Hematopoietic multipotent progenitor cell treated with erythropoietin and hydrocortisone succinate and interleukin-3 and kit ligand, for 4 days (in vitro differentiated cells): ENCODE data around the gene PTCHD4.

ENCODE experiments used
- DNase-seq: peaks from one replicate; pipeline ENCODE4 v3.0.0-alpha.2; 2015

PTCHD4 gene

DNA sequence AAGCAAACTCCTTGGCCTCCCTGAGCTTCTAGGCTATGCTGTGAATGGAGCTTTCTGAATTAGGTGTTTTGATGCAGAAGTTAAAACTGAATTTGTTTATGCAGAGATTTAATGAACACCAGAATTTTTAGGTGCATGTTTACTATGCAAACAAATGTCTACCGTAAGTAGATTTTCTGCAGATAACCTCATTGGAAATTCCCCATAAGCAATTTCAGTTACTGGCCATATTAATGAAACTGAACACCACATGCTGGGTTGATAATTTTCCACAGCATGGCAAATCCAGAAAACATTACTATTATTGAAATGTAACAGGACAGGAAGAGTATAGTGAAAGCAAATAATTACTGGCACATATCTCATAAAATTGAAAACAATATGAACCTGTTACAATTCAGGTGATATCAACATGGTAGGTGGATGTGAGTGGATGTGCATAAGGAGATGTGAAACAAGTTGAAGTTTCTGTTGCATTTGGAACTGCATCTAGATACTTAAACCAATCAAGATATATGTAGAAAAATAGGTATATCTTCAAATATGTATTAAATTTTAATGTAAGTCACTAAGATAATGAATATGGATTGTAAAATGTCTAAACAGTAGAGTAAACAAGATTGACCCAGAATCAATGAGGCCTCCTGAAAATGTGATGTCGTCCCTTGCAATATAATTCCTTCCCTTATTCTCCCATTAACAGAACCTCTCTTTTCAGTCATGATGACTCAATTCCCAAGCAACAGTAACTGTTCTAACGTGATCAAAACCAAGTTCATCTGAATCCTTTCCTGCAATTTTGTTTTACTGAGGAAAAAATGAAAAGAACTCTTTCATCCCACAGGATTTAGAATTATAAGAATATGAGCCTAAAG is 11.0 kb downstream of the PTCHD4 start:
- no peak for DNase-seq

DNA sequence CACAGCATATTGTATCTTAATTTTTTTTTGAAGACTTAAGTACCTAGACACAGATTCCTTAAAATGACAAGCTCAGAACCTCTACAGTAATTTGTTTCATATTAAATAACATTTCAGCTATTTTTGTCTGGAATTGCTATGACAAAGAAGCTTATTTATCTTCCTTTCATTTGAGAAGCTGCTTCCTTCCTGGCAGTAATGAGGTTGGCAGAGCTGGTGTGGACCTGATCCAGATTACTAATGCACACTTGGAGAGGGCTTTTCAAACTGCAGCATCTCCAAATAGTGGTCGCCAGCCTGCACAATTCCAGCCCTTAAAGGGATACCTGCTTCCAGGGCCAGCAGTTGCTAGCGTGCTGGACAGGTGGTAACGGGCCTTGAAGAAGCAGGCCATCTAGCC is 12.1 kb downstream of the PTCHD4 start:
- DNase-seq: no peak

DNA sequence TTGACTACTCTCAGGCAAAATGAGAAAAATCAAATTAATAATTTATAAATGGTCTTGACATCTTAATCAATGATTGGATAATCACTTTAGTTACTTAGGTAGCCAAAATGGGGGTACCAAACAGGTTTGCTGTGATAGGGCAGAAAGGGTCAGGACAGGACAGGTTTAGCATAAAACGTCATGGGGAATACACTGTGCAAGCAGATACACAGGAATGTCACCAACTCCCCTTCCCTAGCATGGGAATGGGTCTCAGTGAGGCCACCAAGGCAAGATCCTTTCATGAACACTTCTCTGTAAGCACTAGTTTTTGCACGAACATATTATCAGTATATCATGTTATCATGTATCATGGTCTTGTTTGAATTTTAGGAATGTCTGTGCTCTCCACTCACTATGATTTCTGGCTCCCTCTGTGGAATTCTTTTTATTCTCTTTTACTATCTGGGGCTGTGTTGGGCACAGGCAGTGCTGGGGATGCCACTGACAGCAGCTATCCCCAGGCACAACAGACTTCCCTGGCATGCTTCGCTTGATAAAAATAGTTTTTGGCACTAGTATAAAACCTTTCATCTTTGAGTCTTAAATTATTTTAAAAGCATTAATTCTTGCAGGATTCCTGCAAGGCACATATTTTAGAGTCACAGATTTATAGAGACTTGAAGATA is 18.3 kb downstream of the PTCHD4 start:
- no peak for DNase-seq

DNA sequence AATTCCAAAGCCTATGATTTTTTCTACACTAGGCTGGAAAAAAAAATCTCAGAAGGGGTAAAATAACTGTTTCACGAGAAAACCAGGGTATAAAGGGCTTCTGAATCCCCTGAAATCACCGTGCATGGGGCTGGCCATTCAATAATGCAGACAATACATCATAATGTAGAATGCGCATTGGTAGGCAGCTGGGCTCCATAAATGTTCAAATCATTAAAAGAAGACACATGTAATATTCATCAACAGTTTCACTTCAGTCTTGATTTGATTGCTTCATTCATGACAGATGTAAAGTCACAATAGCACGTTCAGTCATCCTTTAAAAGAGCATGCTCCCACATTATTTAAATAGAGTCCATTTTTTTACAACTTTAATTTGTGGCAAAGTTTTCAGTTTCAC is 20.5 kb downstream of the PTCHD4 start:
- DNase-seq: no peak

DNA sequence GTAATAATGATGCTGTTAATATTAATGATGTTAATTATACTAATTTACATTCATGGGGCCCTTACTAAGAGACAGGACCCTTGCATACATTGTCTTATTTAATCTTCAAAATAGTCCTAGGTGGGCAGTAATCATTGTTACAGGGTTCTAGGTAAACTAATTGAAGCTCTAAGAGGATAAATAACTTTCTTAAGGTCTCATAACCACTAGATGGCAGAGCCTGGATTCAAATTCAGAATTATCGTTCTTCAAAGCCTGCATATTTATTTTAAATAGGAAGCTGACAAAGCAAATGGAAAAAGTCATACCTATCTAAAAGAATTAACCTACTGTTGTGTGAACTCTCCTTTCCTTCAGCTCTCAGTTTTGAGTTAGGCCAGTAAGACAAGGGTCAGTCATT is 23.5 kb downstream of the PTCHD4 start:
- peak; percentile 37 for DNase-seq

DNA sequence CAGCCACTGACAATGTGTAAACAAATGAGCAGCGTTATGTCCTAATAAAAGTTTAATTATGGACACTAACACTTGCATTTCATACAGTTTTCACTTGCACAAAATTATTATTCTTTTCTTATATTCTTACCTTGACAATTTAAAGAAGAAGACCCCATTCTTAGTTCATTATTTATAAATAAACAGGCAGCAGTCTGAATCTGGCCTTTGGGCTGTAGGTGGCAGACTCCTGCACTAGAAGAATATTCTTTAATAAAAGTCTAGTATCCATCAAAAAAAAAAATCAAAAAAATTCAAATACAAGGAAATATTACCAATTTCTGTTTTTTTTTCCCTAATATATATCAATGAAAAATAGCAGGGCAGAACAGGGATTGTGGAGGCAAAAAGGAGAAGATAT is 24.8 kb downstream of the PTCHD4 start:
- no peak for DNase-seq

DNA sequence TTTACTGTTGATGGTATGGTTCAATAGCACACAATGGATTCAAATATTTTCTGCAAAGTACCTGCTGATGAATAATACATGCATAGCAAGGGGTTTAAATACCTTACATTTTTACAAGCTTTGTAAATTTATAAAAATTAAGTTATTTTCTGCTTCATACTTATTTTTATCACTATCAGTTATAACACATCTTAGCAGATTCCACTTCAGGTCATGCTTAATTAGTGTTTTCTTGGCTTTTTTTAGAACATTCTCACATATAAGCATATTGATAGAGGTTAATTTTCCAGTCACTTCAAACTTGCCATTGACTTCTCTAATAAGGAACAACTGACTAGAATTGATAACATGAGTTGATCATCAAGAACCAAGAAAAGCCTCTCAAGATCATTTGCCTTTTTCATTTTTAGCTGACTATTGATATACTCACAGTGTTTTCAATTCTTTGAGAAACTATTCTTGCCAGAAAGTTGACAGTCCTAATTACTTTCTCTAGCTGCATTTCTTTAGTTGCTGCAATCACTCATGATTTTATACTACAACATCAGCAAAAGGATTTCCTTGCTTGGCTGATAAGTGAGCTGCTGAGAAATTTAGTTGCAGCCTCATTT is 25.8 kb downstream of the PTCHD4 start:
- DNase-seq: no peak

DNA sequence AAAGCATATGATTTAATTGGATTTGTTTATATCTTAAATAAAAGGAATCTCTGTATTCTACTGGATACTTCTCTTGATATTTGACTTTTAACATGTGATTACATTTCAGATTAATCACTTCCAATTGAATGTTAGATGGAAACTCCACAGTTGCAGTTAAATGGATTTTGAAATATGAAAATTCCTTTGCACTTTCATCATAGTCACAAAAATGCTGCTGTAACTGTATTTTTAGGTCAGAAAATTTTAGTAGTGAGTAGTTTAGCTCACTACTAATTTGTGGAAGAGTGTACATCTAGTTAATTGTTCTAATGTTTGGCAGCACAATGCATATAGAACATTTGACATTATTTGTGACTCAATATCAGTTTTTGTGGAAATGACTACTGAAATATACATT is 26.8 kb downstream of the PTCHD4 start:
- DNase-seq: no peak

DNA sequence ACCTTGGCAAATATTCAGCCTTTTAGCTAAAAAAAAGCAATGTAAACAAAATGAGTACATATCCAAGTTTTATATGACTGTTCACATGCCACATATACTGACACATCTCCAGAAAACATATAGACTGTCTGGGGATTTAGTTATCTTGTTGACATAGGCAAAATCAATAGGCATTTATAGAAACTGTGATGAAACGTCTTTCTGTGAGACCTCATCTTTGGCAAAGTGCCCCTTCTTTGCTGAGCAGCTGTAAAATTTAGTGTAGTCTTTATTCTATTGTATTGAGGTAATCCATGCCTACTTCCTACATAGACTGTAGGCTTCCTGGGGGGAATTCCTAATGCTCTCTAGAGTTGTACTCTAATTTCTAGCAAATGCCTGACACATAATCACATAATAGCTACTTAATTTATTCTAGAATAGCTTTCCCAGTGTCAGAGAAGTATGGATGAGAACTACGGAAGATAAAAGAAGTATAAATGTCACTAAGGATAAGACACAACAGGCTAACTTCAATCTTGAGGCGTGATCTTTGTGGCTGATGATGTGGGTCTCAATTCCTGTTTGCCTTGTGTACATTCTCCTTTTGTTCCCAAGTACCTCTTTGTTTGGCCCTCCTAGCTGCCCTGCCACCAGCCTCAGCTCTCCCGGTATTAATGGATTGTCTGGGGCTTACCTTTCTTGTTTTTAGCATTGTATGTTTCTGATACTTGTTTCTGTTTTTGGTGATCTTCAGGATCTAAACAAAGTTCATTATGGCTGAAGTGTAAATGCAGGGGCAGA is 30.6 kb downstream of the PTCHD4 start:
- no peak for DNase-seq

DNA sequence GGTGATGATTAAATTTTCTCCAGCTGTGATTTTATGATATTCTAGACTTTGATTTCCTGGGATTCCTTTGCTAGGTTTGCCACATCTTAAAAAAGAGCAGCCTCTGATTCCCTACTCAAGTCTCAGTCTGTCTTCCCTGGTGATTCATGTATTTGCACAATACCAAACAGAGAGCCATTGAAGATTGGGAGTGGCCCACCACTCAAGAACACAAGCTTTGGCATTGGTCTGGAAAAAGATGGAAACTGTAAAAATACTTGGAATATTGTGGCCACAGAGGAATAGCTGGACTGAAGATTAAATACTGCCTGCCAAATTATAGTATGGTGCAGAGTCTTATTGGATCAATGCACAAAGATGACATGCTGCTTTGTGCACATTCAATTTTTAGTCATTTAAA is 32.9 kb downstream of the PTCHD4 start:
- DNase-seq: no peak

DNA sequence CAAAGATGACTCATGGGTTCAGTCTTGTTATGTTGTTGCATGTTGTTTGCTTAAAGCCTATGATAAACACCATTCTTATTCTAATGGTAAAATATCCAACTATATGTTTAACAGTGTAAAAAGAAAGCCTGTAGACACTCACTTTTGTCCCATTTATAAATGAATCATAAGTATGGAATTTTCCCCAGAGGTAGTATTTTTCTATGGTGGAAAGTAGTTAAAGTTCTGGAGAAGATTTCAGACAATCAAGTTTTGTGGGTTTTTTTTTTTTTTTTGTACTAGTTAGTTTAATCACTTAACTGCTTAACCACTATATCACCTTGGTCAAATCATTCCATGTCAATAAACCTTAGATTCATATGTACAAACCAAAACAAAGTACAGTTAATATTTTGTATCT is 35.8 kb downstream of the PTCHD4 start:
- no peak for DNase-seq

DNA sequence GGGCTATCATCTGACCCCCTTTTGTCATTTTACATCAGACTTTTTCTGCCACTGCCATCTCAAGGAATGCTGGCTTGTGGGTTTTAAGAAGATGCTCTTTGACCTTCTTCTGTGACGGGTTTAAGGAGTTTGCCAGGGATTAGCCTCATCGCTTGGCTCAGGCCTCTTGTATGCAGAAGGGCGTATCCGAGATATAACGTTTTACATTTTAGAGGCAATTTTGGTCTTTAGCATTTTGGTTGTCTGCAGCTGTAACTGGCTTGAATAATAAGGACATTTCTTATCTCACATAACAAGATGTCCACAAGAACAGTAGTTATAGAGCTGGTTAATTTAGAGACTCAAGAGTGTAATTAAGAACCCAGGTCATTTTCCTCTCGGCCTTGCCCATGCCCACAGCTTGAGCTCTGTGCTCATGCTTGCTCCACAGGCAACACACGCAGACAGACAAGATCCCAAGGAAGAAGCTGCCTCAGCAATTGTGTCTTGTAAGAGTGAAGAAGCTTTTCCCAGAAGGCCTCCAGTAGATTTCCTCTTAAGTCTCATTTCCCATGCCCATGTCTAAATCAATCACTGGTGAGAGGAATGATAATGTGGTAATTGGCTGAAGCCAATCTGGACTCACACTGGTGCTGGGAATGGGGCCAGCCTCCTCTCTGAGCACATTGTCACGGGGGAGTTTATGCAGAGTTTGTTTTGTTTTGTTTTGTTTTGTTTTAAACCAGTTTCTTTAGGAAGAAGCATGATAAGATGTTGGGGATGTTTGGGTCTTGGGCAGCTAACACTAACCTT is 36.8 kb downstream of the PTCHD4 start:
- no peak for DNase-seq

DNA sequence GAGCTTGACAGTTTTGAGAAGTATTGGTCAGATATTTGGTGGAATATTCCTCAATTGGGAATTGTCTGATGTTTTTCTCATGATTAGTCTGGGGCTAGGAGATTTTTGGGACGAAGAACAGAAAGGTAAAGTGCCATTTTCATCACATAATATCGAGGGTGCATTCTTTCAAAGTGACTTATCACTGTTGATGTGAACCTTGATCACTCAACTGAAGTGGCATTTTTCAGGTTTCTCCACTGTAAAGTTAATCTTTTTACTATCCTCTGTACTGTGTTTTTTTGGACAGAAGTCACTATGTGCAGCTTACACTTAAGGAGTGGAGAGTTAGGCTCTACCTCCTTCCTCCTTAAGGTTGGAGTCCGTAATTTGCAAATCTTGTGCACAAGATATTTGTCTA is 39.2 kb downstream of the PTCHD4 start:
- DNase-seq: no peak

DNA sequence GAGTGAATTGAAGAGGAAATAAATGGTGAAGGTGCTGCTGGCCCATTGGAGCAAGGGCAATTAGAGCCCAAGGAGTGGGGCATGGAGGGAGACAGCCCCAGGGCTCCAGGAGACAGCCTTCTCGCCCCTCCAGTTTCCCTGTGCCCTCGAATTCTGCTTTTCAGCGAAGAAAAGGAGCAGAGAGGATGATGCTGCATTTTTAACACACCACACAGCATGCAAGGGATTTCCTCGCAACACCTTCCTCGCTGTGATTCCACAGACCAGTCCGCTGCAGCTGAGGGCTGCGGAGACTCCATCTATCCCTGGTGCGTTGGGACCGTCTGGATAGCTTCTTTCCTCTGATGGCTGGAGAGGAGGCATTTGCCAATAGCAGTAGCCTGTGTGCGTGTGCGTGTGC is 41.7 kb downstream of the PTCHD4 start:
- DNase-seq: no peak

DNA sequence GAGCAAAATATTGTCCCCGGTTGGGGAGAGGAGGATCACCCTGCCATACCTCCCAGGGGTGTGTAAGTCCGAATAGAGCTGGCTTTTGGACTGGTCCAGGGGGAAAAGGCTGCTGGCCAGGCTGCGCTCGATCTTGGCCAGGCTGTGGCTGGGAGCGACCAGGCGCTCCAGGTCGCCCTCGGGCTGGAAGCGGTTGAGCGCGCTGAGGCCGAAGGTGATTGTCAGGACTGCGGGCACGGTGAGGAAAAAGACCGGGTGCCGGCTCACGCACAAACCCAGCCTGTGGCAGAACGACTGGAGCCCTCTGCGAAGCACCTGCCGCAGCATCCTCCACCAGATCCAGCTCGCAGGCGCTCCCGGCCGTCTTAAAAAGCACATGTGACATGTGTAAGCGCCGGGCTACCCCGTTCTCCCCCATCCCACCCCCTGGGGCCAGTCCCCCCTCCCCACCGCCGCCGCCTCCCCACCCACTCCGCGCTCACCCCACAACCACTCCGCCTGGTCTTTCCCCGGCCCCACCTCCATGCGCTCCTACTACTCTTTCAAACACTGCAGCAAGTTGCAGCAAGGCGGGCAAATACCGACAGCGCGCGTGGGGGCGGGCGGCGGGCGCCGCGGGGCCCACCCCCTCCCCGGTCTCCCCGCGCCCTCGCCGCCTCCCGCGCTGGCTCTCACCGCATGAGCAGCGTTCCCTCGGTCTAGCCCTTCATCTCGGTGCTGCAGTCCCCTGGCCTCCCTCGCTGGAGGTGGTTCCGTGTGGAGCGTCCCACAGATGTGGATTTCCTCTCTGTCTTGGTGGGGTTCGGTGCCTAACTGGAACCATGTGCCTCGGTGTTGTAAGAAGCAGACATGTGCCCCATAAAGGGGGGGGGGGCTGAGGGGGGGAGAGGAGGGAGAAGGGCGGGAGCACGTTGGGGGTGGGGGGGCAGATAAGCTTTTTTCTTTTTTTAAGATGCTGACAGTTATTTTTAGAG is 42.4 kb downstream of the PTCHD4 start:
- DNase-seq: no peak

DNA sequence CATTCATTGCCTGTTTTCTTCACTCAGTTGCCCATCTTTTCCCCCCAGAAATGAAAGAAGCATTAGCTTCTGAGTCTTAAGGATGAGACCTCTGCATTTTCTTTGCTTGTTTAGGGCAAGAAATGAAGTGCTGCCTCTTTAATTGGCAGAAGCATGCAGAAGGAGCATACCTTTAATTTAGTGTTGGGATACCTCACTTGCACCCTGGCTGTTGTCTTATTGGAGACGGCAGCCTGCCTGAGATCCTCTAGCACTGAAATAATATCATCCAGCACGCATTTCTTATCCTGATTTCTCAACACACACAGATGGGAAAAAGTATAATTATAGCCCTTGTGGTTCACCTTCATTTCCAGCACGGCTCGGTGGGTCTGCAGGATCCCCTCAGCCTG is 43.1 kb downstream of the PTCHD4 start:
- DNase-seq: no peak

DNA sequence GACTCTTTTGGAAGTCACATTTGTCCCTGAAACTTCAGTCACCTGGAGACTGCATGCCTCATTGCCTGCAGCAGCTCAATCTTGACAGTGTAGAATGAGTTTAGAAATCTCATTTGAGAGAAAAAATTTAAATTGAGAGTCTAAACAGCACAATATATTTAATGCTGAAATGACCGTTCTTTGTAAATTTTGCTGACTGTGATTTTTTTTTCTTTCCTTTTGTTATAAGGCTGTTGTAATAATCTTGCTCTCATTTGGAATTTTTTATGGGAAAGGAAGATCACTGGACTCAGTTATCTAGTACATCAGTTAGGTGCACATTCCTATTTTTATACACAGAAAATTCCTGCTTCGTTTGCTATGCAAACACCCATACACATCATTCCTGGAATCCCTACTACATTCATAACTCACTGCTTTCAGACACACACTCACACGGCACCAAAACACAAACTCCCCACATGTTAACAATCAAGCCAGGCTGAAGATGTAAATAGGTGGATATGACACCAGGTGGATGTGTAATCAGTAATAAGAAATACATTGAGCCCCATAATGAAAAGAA is 43.8 kb downstream of the PTCHD4 start:
- DNase-seq: no peak

DNA sequence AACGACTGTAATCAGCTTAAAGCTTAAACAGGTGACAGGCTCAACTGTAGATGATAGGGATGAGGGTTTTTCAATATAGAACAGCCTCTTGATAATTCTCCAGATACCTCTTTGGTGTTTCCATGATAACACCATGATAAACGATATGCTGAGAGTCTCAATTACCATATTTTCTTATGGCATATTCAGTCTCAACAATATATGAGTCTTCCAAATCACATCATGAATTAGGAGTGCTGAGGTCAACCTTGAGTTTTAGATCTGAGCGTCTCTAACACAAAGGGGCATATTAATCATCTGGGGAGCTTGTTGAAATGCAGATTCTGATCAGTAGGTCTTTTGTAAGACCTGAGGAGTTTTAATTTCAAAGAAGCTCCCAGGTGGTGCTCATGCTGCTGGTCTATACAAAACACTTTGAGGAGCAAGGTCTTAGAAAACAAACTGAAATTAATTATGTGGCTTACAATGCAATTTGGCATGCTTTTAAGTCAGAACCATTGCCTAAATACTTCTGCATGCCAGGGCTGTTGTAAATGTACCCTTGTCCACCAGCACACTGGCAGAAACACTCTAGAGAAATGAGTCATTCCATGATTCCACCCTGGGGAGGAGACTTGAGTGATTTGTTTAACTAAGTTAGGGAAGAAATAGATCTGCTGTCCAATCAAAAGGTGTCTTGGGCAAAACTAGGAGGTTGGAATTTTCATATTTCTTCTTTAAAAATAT is 49.6 kb downstream of the PTCHD4 start:
- no peak for DNase-seq
